HepG2 (cell line): ENCODE measurements around the gene XPO1. TPM values are rescaled to one million over a fixed set of nuclear protein-coding genes. Genes with fewer than 3 reads are reported as not detected.

Source experiments
- BHLHE40 ChIP-seq: IDR thresholded peaks from 2 replicates; pipeline ENCODE4 v1.6.1; 2011; ENCODE audit warnings: low read length, improper control_type of control experiment
- CREB1 ChIP-seq, 2 experiments: fragments of 450-650 bp in 1 of 2; IDR thresholded peaks; 2 replicates each; pipeline ENCODE4 v1.6.1; 2016 to 2017; ENCODE audit warnings: control low read depth in 1 of 2, mild to moderate bottlenecking in 1 of 2, missing compliant biosample characterization in 1 of 2, missing genetic modification characterization in 1 of 2
- GATAD1 ChIP-seq: IDR thresholded peaks from 2 replicates; pipeline ENCODE4 v1.6.1; 2016; ENCODE audit warnings: missing genetic modification reagents, missing compliant biosample characterization
- NCOA2 ChIP-seq: sonication (generic); formaldehyde crosslinking; IDR thresholded peaks from 2 replicates; pipeline ENCODE4 v1.8.0; 2022; ENCODE audit warnings: inconsistent platforms
- PCBP2 ChIP-seq: fragments of 200-400 bp; formaldehyde crosslinking; optimal IDR thresholded peaks from 2 replicates; pipeline ENCODE3; 2018; ENCODE audit warnings: low read length, low read depth; ENCODE audit not compliant: poor library complexity, severe bottlenecking
- POGZ ChIP-seq: sonication (generic); formaldehyde crosslinking; IDR thresholded peaks from 2 replicates; pipeline ENCODE4 v1.4.0; 2020; ENCODE audit warnings: mild to moderate bottlenecking, missing genetic modification reagents
- SP2 ChIP-seq: sonication (generic); formaldehyde crosslinking; IDR thresholded peaks from 2 replicates; pipeline ENCODE4 v1.5.1; 2020; ENCODE audit warnings: mild to moderate bottlenecking, missing genetic modification reagents
- ZBTB8A ChIP-seq: sonication (generic); formaldehyde crosslinking; IDR thresholded peaks from 2 replicates; pipeline ENCODE4 v1.4.0; 2020; ENCODE audit warnings: mild to moderate bottlenecking, low read depth, missing genetic modification reagents, borderline replicate concordance
- ZFP1 ChIP-seq: IDR thresholded peaks from 2 replicates; pipeline ENCODE4 v1.6.1; 2016
- ZMYM4 ChIP-seq: sonication (generic); formaldehyde crosslinking; IDR thresholded peaks from 2 replicates; pipeline ENCODE4 v1.8.1; 2023; ENCODE audit warnings: mild to moderate bottlenecking, missing genetic modification reagents
- ZNF660 ChIP-seq: sonication (generic); formaldehyde crosslinking; IDR thresholded peaks from 2 replicates; pipeline ENCODE4 v1.5.1; 2020; ENCODE audit warnings: mild to moderate bottlenecking, low read depth, missing genetic modification reagents, borderline replicate concordance
- polyA plus RNA-seq, 8 experiments: library from polyadenylated mRNA; depleted of rRNA in 3 of 8; stranded (reverse) in 7 of 8; unstranded in 1 of 8; fragments of >200 nt; fragmentation: Illumina TruSeq in 4 of 8; extraction: Trizol in 4 of 8; gene quantifications; 2 replicates each; pipeline versions ENCODE4 v1.2.1 to v1.2.3, GENCODE V29; 2011 to 2016; ENCODE audit warnings: low read depth in 4 of 8, missing spikeins in 1 of 8, mixed read lengths in 1 of 8; ENCODE audit not compliant: insufficient read depth in 1 of 8
- total RNA-seq, 5 experiments: library from RNA; depleted of rRNA; stranded (reverse); fragments of >200 nt; fragmentation: Illumina TruSeq; extraction: Trizol; gene quantifications; 2 replicates each; pipeline ENCODE4 v1.2.3, GENCODE V29; 2016; ENCODE audit warnings: low read depth in 1 of 5
- TF ChIP-seq, protein P1 (sequence below): sonication (generic); formaldehyde crosslinking; IDR thresholded peaks from 2 replicates; pipeline ENCODE4 v1.9.0; 2021; ENCODE audit warnings: mild to moderate bottlenecking, missing genetic modification reagents
- TF ChIP-seq, protein P2 (sequence below): sonication (generic); formaldehyde crosslinking; IDR thresholded peaks from 2 replicates; pipeline ENCODE4 v1.4.0; 2020; ENCODE audit warnings: missing genetic modification reagents
- TF ChIP-seq, protein P3 (sequence below): sonication (generic); IDR thresholded peaks from 2 replicates; pipeline ENCODE4 v1.6.1; 2016; ENCODE audit warnings: low read depth, borderline replicate concordance
- TF ChIP-seq, protein P4 (sequence below): sonication (generic); formaldehyde crosslinking; IDR thresholded peaks from 2 replicates; pipeline ENCODE4 v1.8.0; 2022; ENCODE audit warnings: mild to moderate bottlenecking, missing genetic modification reagents
- TF ChIP-seq, protein P5 (sequence below): sonication (generic); formaldehyde crosslinking; IDR thresholded peaks from 2 replicates; pipeline ENCODE4 v1.4.0; 2020; ENCODE audit warnings: mild to moderate bottlenecking, missing genetic modification reagents

XPO1 gene
- total and polyA plus RNA-seq, 2 of the 13 experiments (the other 11 are each of a cell fraction or from before 2014, with no cell fraction given): 67.4 to 212 TPM

DNA sequence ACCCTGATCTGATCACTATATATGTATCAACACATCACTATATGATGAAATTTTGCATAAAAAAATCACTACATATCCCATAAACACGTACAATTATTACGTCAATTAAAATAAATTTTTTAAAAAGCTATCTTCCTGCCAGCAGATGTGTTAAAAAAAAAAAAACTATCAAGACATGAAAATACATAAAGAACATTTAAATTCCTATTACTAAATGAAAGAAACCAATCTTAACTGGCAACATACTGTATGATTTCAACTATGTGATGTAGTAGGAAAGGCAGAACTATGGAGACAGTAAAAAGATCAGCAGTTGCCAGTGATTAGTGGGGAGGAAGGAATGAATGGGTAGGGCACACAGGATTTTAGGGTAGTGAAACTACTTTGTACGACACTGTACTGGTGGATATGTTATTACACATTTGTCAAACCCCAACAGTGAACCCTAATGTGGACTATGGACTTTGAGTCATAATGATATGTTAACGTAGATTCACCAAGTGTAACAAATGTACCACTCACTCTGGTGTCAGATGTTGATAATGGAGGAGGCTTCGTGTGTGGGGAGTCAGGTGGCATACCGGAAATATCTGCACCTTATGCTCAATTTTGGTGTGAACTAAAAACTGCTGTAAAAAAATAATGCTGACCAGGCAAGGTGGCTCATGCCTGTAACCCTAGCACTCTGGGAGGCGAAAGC lies 94.7 kb downstream of the XPO1 start (continued):
- TF ChIP-seq, protein P1, sequence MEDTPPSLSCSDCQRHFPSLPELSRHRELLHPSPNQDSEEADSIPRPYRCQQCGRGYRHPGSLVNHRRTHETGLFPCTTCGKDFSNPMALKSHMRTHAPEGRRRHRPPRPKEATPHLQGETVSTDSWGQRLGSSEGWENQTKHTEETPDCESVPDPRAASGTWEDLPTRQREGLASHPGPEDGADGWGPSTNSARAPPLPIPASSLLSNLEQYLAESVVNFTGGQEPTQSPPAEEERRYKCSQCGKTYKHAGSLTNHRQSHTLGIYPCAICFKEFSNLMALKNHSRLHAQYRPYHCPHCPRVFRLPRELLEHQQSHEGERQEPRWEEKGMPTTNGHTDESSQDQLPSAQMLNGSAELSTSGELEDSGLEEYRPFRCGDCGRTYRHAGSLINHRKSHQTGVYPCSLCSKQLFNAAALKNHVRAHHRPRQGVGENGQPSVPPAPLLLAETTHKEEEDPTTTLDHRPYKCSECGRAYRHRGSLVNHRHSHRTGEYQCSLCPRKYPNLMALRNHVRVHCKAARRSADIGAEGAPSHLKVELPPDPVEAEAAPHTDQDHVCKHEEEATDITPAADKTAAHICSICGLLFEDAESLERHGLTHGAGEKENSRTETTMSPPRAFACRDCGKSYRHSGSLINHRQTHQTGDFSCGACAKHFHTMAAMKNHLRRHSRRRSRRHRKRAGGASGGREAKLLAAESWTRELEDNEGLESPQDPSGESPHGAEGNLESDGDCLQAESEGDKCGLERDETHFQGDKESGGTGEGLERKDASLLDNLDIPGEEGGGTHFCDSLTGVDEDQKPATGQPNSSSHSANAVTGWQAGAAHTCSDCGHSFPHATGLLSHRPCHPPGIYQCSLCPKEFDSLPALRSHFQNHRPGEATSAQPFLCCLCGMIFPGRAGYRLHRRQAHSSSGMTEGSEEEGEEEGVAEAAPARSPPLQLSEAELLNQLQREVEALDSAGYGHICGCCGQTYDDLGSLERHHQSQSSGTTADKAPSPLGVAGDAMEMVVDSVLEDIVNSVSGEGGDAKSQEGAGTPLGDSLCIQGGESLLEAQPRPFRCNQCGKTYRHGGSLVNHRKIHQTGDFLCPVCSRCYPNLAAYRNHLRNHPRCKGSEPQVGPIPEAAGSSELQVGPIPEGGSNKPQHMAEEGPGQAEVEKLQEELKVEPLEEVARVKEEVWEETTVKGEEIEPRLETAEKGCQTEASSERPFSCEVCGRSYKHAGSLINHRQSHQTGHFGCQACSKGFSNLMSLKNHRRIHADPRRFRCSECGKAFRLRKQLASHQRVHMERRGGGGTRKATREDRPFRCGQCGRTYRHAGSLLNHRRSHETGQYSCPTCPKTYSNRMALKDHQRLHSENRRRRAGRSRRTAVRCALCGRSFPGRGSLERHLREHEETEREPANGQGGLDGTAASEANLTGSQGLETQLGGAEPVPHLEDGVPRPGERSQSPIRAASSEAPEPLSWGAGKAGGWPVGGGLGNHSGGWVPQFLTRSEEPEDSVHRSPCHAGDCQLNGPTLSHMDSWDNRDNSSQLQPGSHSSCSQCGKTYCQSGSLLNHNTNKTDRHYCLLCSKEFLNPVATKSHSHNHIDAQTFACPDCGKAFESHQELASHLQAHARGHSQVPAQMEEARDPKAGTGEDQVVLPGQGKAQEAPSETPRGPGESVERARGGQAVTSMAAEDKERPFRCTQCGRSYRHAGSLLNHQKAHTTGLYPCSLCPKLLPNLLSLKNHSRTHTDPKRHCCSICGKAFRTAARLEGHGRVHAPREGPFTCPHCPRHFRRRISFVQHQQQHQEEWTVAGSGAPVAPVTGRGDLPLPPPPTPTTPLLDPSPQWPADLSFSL (CRISPR knock-in tag): peak; percentile 40; the same call in 1 of the 2 replicates
- TF ChIP-seq ZBTB8A (CRISPR knock-in tag) (no peak), NCOA2 (CRISPR knock-in tag) (peak; percentile 33; the same call in 1 of the 2 replicates), PCBP2 (no peak), ZFP1 (CRISPR knock-in tag) (0 out of 2 replicates have a peak, but pooled peaks have one; percentile 52), POGZ (CRISPR knock-in tag) (peak; percentile 64), ZMYM4 (CRISPR knock-in tag) (0 out of 2 replicates have a peak, but pooled peaks have one; percentile 52), GATAD1 (CRISPR knock-in tag) (peak; percentile 31; the same call in 1 of the 2 replicates), BHLHE40 (no peak), CREB1 (IDR thresholded peaks at IDR 0.05) (peak; percentile 54; the same call in 1 of the 2 replicates), CREB1 (CRISPR knock-in tag; IDR thresholded peaks at IDR 0.05) (peak; percentile 75), SP2 (CRISPR knock-in tag) (no peak), ZNF660 (CRISPR knock-in tag) (no peak)
- TF ChIP-seq, protein P2, sequence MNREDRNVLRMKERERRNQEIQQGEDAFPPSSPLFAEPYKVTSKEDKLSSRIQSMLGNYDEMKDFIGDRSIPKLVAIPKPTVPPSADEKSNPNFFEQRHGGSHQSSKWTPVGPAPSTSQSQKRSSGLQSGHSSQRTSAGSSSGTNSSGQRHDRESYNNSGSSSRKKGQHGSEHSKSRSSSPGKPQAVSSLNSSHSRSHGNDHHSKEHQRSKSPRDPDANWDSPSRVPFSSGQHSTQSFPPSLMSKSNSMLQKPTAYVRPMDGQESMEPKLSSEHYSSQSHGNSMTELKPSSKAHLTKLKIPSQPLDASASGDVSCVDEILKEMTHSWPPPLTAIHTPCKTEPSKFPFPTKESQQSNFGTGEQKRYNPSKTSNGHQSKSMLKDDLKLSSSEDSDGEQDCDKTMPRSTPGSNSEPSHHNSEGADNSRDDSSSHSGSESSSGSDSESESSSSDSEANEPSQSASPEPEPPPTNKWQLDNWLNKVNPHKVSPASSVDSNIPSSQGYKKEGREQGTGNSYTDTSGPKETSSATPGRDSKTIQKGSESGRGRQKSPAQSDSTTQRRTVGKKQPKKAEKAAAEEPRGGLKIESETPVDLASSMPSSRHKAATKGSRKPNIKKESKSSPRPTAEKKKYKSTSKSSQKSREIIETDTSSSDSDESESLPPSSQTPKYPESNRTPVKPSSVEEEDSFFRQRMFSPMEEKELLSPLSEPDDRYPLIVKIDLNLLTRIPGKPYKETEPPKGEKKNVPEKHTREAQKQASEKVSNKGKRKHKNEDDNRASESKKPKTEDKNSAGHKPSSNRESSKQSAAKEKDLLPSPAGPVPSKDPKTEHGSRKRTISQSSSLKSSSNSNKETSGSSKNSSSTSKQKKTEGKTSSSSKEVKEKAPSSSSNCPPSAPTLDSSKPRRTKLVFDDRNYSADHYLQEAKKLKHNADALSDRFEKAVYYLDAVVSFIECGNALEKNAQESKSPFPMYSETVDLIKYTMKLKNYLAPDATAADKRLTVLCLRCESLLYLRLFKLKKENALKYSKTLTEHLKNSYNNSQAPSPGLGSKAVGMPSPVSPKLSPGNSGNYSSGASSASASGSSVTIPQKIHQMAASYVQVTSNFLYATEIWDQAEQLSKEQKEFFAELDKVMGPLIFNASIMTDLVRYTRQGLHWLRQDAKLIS (CRISPR knock-in tag): no peak
- TF ChIP-seq, protein P3, sequence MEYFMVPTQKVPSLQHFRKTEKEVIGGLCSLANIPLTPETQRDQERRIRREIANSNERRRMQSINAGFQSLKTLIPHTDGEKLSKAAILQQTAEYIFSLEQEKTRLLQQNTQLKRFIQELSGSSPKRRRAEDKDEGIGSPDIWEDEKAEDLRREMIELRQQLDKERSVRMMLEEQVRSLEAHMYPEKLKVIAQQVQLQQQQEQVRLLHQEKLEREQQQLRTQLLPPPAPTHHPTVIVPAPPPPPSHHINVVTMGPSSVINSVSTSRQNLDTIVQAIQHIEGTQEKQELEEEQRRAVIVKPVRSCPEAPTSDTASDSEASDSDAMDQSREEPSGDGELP: peak; percentile 42; the same call in 1 of the 2 replicates
- TF ChIP-seq, protein P4, sequence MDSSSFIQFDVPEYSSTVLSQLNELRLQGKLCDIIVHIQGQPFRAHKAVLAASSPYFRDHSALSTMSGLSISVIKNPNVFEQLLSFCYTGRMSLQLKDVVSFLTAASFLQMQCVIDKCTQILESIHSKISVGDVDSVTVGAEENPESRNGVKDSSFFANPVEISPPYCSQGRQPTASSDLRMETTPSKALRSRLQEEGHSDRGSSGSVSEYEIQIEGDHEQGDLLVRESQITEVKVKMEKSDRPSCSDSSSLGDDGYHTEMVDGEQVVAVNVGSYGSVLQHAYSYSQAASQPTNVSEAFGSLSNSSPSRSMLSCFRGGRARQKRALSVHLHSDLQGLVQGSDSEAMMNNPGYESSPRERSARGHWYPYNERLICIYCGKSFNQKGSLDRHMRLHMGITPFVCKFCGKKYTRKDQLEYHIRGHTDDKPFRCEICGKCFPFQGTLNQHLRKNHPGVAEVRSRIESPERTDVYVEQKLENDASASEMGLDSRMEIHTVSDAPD (CRISPR knock-in tag): no peak
- TF ChIP-seq, protein P5, sequence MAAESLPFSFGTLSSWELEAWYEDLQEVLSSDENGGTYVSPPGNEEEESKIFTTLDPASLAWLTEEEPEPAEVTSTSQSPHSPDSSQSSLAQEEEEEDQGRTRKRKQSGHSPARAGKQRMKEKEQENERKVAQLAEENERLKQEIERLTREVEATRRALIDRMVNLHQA (CRISPR knock-in tag): no peak
